Fibroblast of villous mesenchyme (primary cell): ENCODE measurements around the gene MYOCD. TPM values are rescaled to one million over a fixed set of nuclear protein-coding genes. Genes with fewer than 3 reads are reported as not detected.

ENCODE experiments used
- DNase-seq: peaks from one replicate; pipeline ENCODE4 v3.0.0-alpha.2; 2010; ENCODE audit warnings: low read depth
- H3K4me3 ChIP-seq: 2 replicates; pipeline ENCODE4 v1.5.1; 2011; ENCODE audit warnings: low read depth, mild to moderate bottlenecking, low read length
- total RNA-seq: library from RNA; depleted of rRNA; stranded (reverse); fragments of >200 nt; gene quantifications from 2 replicates; pipeline ENCODE4 v1.2.3, GENCODE V29; 2012
- TF ChIP-seq, protein P1 (sequence below): IDR thresholded peaks from 2 replicates; pipeline ENCODE4 v1.5.1; 2012; ENCODE audit warnings: low read depth, mild to moderate bottlenecking, low read length; ENCODE audit not compliant: insufficient read depth

The MYOCD gene
- total RNA-seq, 1 donor, result 14.7 TPM

DNA sequence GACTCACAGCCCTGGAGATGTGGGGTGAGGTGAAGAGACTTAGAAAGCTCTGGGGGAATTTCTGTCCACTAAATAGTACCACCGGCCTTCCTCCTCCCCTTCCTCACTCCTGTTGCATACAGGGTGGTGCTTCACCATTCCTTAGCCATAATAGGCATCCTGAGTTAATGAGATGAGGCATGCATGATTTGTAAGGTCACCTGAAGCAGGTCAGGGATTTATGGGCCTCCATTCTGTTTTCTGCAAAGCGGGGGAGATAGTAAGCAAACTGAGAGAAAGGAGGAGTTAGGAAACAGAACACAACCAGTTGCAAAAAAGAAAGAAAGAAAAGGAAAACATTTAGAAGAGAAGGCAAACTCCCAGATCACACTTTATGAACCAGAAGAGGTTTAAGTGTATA is 9.3 kb upstream of the MYOCD start:
- H3K4me3 ChIP-seq, result no peak overlapping the region
- TF ChIP-seq, protein P1, sequence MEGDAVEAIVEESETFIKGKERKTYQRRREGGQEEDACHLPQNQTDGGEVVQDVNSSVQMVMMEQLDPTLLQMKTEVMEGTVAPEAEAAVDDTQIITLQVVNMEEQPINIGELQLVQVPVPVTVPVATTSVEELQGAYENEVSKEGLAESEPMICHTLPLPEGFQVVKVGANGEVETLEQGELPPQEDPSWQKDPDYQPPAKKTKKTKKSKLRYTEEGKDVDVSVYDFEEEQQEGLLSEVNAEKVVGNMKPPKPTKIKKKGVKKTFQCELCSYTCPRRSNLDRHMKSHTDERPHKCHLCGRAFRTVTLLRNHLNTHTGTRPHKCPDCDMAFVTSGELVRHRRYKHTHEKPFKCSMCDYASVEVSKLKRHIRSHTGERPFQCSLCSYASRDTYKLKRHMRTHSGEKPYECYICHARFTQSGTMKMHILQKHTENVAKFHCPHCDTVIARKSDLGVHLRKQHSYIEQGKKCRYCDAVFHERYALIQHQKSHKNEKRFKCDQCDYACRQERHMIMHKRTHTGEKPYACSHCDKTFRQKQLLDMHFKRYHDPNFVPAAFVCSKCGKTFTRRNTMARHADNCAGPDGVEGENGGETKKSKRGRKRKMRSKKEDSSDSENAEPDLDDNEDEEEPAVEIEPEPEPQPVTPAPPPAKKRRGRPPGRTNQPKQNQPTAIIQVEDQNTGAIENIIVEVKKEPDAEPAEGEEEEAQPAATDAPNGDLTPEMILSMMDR, result no peak
- no peak for DNase-seq

DNA sequence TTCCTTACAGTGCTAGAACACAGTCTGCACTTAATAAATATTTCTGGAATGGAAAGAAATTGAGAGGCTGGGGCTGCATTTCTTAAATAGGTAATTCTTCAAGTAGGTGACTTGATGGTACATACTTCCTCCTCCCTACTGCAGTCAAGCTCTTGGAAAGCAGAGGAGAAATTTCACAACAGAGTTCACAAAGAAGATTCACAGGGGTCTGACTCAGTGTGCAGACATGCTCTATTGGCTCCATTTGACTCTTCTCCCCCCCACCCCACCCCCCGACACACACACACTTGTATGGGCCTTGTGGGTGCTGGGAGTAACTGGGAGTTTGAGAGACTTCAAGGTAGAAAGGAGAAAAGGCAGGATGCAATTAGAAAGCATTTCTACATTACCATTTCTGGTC is 6.2 kb upstream of the MYOCD start:
- TF ChIP-seq, protein P1, result no peak
- H3K4me3 ChIP-seq, result no peak overlapping the region
- DNase-seq, result peak; percentile 44

DNA sequence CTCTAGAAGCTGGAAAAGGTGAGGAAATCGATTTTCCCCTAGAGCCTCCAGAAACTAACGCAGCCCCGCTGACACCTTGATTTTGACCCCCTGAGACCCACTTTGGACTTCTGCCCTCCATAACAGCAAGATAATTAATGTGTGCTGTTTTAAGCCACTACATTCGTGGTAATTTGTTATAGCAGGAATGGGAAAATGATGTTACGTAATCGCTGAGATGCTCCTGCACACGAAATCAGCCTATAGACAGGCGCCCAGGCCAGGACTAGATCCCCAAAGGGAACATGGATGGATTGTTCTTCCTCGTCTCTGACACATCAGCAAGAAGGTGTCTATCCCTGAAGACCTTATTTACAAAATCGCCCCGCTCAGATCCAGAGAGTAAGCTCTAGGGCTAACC is 1.4 kb upstream of the MYOCD start:
- H3K4me3 ChIP-seq, result no peak overlapping the region
- TF ChIP-seq, protein P1, result no peak
- no peak for DNase-seq

DNA sequence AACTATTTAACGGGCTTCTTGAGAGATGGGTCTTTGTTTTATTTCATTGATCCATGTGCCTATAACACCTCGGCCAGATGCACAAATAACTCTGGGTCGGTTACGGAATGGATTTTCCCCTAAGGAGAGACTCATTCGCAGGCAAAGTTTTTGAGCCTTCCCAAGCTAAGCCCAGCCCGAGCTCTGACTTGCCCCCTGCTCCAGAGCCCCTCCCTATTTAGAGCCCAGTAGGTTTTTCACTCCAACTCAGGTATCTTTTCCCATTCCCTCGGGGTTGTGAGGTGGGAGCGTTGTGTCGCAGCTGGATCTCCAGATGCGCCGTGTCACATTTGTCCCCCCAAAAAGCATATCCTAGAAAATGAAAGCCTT is 812 bp upstream of the MYOCD start:
- DNase-seq, result no peak
- H3K4me3 ChIP-seq, result peak overlapping the region; percentile 69
- TF ChIP-seq, protein P1, result no peak

DNA sequence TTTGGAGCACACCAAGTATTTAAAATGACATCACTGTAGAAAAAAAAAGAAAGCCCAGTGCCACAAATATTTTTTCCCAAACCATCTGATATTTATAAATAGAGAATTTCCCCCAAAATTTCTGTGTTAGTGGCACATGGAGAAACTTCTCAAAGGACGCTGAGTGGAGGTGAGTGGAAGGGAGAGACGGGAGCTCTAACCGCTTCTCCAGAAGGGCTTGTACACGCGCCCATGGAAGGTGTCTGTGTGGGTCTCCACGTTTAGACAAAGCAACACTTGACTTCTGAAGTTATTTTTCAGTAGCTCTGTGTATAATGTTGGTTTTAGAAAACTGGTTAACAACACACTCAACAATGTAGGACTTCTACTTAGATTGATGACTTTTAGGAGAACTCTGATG is 1.0 kb downstream of the MYOCD start:
- TF ChIP-seq, protein P1, result no peak
- no peak overlapping the region for H3K4me3 ChIP-seq
- DNase-seq, result no peak

DNA sequence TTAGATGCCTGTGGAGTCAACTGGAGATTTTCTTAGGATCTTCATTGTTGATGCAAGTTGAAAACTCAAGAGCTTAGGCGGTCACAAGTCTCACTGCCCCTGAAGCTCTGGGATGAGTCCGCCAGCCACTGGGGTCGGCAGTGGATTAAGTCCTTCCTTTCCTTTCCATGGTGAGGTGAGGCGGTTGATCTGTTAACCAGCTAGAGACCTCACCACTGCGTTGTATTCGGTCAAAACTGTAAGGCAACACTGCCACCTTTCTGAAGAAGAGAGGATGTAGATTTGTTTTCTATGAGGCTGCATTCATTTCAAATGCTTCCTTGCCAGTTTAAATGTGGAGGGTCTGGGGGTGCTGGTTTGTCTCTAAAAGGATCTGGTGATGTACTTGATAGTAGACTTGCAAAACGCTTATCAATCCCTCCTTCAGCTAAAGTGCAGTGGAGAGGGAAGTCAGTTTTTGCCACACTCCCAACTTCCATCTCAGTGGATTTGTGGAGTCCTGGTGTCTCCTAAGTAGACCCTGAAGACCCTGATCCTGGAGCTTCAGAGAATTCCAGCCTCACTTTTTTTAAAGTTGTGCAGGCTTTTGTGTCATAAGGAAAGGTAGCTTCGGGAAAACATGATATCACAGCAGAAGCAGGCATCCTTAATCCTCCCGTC is 1.7 kb downstream of the MYOCD start:
- peak; percentile 75 for DNase-seq
- TF ChIP-seq, protein P1, result peak; percentile 73
- no peak overlapping the region for H3K4me3 ChIP-seq

DNA sequence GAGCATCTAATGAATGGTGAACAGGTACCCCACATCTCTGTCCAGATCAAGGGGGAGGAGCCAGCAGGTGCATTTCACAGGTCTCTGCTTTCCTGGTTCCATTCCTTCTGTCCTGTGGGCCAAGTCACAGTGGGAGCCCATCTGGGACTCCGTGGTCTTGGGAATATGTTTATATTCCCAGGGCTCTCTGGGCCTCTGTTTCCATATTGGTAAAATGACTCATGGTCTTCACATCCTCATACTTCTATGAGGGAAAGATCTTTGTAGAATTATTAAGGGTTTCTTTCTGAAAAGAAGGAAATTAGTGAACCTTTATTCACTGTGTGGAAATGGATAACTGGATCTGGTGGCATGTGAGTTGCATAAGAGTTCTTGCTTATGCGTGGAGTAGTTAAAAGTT is 6.2 kb downstream of the MYOCD start:
- TF ChIP-seq, protein P1, result no peak
- no peak for DNase-seq
- H3K4me3 ChIP-seq, result no peak overlapping the region
